OCI-LY3 (cell line): ENCODE data around the gene SIL1.

Experiments
- H2AFZ ChIP-seq: fragments of 200-600, 300-600 bp; shearing (Covaris generic); 2 replicates; pipeline ENCODE4 v1.6.0; 2014; ENCODE audit warnings: antibody characterized with exemption, low read depth, low read length
- H3K27ac ChIP-seq: fragments of 200-600, 300-600 bp; sonication (generic); 2 replicates; pipeline ENCODE4 v1.5.1; 2014; ENCODE audit warnings: mild to moderate bottlenecking, low read length, moderate library complexity, mixed read lengths
- H3K27me3 ChIP-seq: fragments of 200-600, 300-600 bp; sonication (generic); 2 replicates; pipeline ENCODE4 v1.6.1; 2014; ENCODE audit warnings: low read depth, low read length, mixed read lengths
- H3K36me3 ChIP-seq: fragments of 200-600, 300-600 bp; sonication (generic); replicated peaks from 2 replicates; pipeline ENCODE3; 2014; ENCODE audit warnings: low read depth, low read length, mixed read lengths
- H3K4me1 ChIP-seq: fragments of 300-600, 200-600 bp; sonication (generic); 2 replicates; pipeline ENCODE4 v1.6.1; 2014; ENCODE audit warnings: low read length, mixed read lengths
- H3K4me2 ChIP-seq: fragments of 200-600, 300-600 bp; sonication (generic); 2 replicates; pipeline ENCODE4 v1.6.1; 2014; ENCODE audit warnings: low read length, mixed read lengths
- H3K4me3 ChIP-seq: fragments of 300-600, 200-600 bp; sonication (generic); 2 replicates; pipeline ENCODE4 v1.5.1; 2014; ENCODE audit warnings: antibody characterized with exemption, mild to moderate bottlenecking, low read length, moderate library complexity
- H3K79me2 ChIP-seq: fragments of 300-600, 200-600 bp; shearing (Covaris generic); 2 replicates; pipeline ENCODE4 v1.6.1; 2014; ENCODE audit warnings: mild to moderate bottlenecking, low read length, mixed read lengths
- H3K9ac ChIP-seq: fragments of 300-600, 200-600 bp; shearing (Covaris generic); 2 replicates; pipeline ENCODE4 v1.6.0; 2014; ENCODE audit warnings: mild to moderate bottlenecking, low read length, moderate library complexity
- H3K9me3 ChIP-seq: fragments of 200-600, 300-600 bp; shearing (Covaris generic); 2 replicates; pipeline ENCODE4 v1.6.1; 2014; ENCODE audit warnings: low read length, mixed read lengths; ENCODE audit not compliant: insufficient read depth
- H4K20me1 ChIP-seq: fragments of 200-600, 300-600 bp; sonication (generic); 2 replicates; pipeline ENCODE4 v1.6.1; 2016; ENCODE audit warnings: low read length, mixed read lengths; ENCODE audit not compliant: insufficient read depth
- EZH2phosphoT487 ChIP-seq: fragments of 200-600 bp; shearing (Covaris generic); IDR thresholded peaks from 2 replicates; pipeline ENCODE4 v1.6.1; 2018; ENCODE audit warnings: antibody characterized with exemption, mixed run types, low read depth
- TF ChIP-seq, protein P1 (sequence below): fragments of 200-600, 300-600 bp; sonication (generic); IDR thresholded peaks from 2 replicates; pipeline ENCODE4 v1.5.1; 2014; ENCODE audit warnings: antibody characterized with exemption, low read length, low read depth

The SIL1 gene

DNA sequence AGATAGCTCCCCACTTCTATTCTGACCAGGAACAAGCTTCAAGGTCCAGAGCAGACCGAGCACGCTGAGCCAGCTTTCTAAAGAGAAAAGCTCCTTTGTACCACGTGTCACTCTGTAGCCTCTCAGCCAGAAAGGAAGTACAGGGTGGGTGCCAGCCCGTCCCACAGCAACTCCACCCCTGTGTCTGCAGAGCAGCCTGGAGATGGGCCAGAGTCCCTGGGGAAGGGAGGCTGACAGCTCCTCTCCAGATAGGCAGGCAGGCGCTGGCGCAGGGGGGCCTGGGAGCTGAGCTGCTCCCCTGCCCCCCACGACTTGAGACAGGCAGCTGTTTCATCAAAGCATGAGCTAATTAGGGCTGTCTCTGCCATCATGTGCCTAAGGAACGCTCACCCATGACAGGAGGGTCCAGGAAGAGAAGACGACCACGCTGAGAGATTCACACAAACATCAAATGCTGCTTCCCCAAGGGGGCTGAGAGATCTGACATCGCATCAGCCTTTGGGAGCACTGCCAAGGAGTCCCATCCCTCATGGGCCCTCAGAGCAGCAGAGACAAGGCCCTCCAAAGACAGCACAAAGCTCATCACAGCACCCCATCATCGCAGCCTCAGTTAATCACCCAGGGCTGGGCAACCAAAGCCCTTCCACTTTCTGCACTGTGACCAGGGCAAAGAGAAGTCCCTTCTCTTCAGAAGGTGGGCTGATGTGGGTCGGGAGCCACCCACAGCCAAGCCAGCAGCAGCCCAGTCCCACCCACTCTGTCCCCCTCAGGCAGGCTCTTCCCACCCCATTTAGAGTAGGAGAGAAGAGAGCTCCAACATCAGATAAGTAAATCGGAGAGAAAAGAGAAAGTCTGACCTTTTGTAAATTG is 244.5 kb downstream of the SIL1 start:
- TF ChIP-seq, protein P1, sequence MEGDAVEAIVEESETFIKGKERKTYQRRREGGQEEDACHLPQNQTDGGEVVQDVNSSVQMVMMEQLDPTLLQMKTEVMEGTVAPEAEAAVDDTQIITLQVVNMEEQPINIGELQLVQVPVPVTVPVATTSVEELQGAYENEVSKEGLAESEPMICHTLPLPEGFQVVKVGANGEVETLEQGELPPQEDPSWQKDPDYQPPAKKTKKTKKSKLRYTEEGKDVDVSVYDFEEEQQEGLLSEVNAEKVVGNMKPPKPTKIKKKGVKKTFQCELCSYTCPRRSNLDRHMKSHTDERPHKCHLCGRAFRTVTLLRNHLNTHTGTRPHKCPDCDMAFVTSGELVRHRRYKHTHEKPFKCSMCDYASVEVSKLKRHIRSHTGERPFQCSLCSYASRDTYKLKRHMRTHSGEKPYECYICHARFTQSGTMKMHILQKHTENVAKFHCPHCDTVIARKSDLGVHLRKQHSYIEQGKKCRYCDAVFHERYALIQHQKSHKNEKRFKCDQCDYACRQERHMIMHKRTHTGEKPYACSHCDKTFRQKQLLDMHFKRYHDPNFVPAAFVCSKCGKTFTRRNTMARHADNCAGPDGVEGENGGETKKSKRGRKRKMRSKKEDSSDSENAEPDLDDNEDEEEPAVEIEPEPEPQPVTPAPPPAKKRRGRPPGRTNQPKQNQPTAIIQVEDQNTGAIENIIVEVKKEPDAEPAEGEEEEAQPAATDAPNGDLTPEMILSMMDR = no peak
- no peak for TF ChIP-seq EZH2phosphoT487
- no peaks in the 10 kb centered on the region for H3K36me3 ChIP-seq
- no peak overlapping the region for H3K27ac ChIP-seq
- H3K4me1 ChIP-seq = no peaks in the 10 kb centered on the region
- H3K79me2 ChIP-seq = no peaks in the 10 kb centered on the region
- no peak overlapping the region for H3K9ac ChIP-seq
- no peaks in the 10 kb centered on the region for H3K27me3 ChIP-seq
- H3K9me3 ChIP-seq = no peaks in the 10 kb centered on the region
- no peak overlapping the region for H3K4me2 ChIP-seq
- H2AFZ ChIP-seq = no peak overlapping the region
- H3K4me3 ChIP-seq = no peak overlapping the region
- H4K20me1 ChIP-seq = no peaks in the 10 kb centered on the region

DNA sequence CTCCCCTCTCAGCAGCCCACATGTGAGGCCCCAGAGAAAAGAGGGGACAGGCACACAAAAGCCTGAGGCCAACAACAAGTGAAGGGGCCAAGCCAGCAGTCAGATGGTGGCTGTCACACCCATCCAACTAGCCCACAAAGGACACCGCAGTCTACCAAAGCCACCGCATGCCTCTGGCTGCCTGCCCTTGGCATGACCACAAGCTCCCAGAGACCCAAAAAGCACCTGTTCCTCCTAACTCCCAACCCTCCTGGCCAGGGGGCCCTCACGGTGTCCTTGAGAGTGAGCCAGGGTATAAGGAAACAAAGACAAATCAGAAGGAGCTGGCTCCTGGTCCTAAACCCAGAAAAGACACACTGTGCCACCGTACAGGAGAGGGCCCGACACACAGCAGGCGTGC is 245.2 kb downstream of the SIL1 start:
- no peak overlapping the region for H3K4me2 ChIP-seq
- no peaks in the 10 kb centered on the region for H3K36me3 ChIP-seq
- no peaks in the 10 kb centered on the region for H3K27me3 ChIP-seq
- H4K20me1 ChIP-seq = no peaks in the 10 kb centered on the region
- H3K9me3 ChIP-seq = no peaks in the 10 kb centered on the region
- H3K9ac ChIP-seq = no peak overlapping the region
- TF ChIP-seq EZH2phosphoT487 = no peak
- TF ChIP-seq, protein P1 = no peak
- H3K4me3 ChIP-seq = no peak overlapping the region
- H3K79me2 ChIP-seq = no peaks in the 10 kb centered on the region
- no peak overlapping the region for H2AFZ ChIP-seq
- H3K27ac ChIP-seq = no peak overlapping the region
- H3K4me1 ChIP-seq = no peaks in the 10 kb centered on the region

DNA sequence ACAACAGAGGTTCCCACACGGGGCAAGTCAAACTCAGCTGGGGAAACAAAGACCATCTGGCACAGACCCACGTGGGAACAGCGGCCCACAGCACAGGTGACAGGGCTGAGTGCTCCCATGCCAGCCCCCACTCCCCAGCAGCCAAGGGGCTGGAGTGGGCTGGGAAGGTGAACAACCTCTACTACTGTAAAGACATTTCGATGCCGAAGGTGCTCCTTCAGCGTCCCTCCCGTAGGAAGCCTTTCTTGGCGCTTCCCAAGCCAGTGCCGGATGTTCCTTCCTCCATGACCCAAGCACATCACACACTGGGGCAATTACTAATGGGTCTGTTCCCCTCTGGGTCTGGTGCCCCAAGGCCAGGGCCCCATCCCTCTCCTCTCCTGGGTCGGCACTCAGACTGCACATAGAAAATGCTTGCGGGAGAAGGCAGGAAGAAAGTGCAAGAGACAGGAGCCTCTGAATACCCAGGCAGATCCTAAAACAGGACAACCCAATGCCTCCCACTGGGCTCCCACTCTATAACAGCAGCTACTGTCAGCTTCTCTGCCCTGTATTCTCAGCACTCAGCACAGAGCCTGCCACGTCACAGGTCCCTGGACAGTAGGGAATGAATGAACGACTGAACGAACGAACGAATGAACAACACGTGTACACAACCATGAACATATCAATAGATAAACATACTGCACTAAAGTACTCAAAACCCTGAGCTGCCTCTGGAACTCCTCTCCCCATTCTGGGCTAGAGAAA is 246.0 kb downstream of the SIL1 start:
- H3K4me1 ChIP-seq = no peaks in the 10 kb centered on the region

More for the DNA sequence above, 246.0 kb downstream of the SIL1 start:
- Histone ChIP-seq H3K4me2 (no peak overlapping the region), H3K27me3 (no peaks in the 10 kb centered on the region), H3K79me2 (no peaks in the 10 kb centered on the region), H3K9me3 (no peaks in the 10 kb centered on the region), H4K20me1 (no peaks in the 10 kb centered on the region), H3K4me3 (no peak overlapping the region), H3K9ac (no peak overlapping the region), H2AFZ (no peak overlapping the region), H3K36me3 (no peaks in the 10 kb centered on the region), H3K27ac (no peak overlapping the region)
- TF ChIP-seq EZH2phosphoT487 = no peak
- TF ChIP-seq, protein P1 = no peak
